Activated CD8-positive, alpha-beta T cell treated with anti-CD3 and anti-CD28 coated beads for 36 hours (primary cell): ENCODE measurements around the gene ATRAID. TPM values are rescaled to one million over a fixed set of nuclear protein-coding genes. Genes with fewer than 3 reads are reported as not detected.

Experiments used
- ATAC-seq: fragments of 200-7000 bp; cut with Tn5 transposase; one replicate; pipeline ENCODE4 v1.10.0; 2021; ENCODE audit warnings: mild to moderate bottlenecking, moderate library complexity
- CTCF ChIA-PET: fragments of 350-600 bp; sonication (Branson Sonifier 250); formaldehyde crosslinking; loops from one replicate; lab custom pipeline; 2021; ENCODE audit warnings: antibody characterized with exemption; lab: Charles Lee
- POLR2A ChIA-PET: fragments of 350-600 bp; sonication (Branson Sonifier 250); formaldehyde crosslinking; loops from one replicate; lab custom pipeline; 2021; ENCODE audit warnings: antibody characterized with exemption; lab: Charles Lee
- DNase-seq: peaks from one replicate; pipeline ENCODE4 v3.0.0-alpha.2; 2020
- H3K27ac Mint-ChIP-seq: one replicate; pipeline ENCODE4 v1.8.0; 2021; ENCODE audit warnings: mild to moderate bottlenecking, mixed read lengths
- H3K27me3 Mint-ChIP-seq: one replicate; pipeline ENCODE4 v1.8.0; 2021; ENCODE audit warnings: mixed read lengths
- H3K36me3 Mint-ChIP-seq: one replicate; pipeline ENCODE4 v1.8.0; 2021; ENCODE audit warnings: low read depth, mixed read lengths
- H3K4me1 Mint-ChIP-seq: one replicate; pipeline ENCODE4 v1.8.0; 2021; ENCODE audit warnings: low read depth, mixed read lengths
- H3K4me3 Mint-ChIP-seq: one replicate; pipeline ENCODE4 v1.8.0; 2021; ENCODE audit warnings: mild to moderate bottlenecking, moderate library complexity, mixed read lengths
- H3K9me3 Mint-ChIP-seq: one replicate; pipeline ENCODE4 v1.8.0; 2021; ENCODE audit warnings: mixed read lengths
- intact Hi-C: fragments of 100-400 bp; cut with micrococcal nuclease; formaldehyde crosslinking; loops from one replicate; pipeline ENCODE4 v1.10.0; 2022
- total RNA-seq, 2 experiments: library from RNA; stranded (reverse); gene quantifications; one replicate each; pipeline ENCODE4 v1.2.3, GENCODE V29; 2021
- TF ChIP-seq, protein P1 (sequence below): fragments of 200-600 bp; IDR thresholded peaks from one replicate; pipeline ENCODE4 v1.8.0; 2022; ENCODE audit warnings: antibody characterized with exemption, mild to moderate bottlenecking

The ATRAID gene
- total RNA-seq, 2 experiments from 2014 or later: 62.6 to 65.2 TPM

DNA sequence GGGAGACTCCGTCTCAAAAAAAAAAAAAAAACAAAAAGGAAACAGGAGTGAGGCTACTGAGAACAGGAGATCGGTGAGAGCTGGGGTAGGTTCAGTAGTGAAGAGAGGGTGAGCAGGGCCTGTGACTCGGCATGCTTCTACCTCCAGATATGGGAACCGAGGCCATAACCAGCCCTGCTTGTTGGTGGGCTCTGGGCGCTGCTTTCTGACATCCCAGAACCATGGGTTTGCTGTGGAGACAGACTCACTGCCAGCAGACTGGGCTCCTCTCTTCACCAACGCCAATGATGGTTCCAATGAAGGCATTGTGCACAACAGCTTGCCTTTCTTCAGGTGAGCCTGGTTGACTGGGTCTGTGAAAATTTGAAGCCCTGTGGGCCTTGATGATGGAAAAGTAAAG, 11.6 kb downstream of the ATRAID start:
- peaks cover 21% of the 10 kb centered on the region for H3K4me1 Mint-ChIP-seq
- ATAC-seq: no peak
- ChIA-PET CTCF (no interaction called here), POLR2A (interaction anchor here (0.6 to 1.1 kb wide), 4 partner anchors 10 to 19 kb away, joined by 3 read pairs; no protein-coding TSS in a partner anchor)
- intact Hi-C loops: no loop called here
- H3K9me3 Mint-ChIP-seq: no peaks in the 10 kb centered on the region
- no peaks in the 10 kb centered on the region for H3K27me3 Mint-ChIP-seq
- no peak overlapping the region for H3K4me3 Mint-ChIP-seq
- no peak overlapping the region for H3K27ac Mint-ChIP-seq
- DNase-seq: no peak
- TF ChIP-seq, protein P1, sequence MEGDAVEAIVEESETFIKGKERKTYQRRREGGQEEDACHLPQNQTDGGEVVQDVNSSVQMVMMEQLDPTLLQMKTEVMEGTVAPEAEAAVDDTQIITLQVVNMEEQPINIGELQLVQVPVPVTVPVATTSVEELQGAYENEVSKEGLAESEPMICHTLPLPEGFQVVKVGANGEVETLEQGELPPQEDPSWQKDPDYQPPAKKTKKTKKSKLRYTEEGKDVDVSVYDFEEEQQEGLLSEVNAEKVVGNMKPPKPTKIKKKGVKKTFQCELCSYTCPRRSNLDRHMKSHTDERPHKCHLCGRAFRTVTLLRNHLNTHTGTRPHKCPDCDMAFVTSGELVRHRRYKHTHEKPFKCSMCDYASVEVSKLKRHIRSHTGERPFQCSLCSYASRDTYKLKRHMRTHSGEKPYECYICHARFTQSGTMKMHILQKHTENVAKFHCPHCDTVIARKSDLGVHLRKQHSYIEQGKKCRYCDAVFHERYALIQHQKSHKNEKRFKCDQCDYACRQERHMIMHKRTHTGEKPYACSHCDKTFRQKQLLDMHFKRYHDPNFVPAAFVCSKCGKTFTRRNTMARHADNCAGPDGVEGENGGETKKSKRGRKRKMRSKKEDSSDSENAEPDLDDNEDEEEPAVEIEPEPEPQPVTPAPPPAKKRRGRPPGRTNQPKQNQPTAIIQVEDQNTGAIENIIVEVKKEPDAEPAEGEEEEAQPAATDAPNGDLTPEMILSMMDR: no peak
- H3K36me3 Mint-ChIP-seq: peaks cover 78% of the 10 kb centered on the region

DNA sequence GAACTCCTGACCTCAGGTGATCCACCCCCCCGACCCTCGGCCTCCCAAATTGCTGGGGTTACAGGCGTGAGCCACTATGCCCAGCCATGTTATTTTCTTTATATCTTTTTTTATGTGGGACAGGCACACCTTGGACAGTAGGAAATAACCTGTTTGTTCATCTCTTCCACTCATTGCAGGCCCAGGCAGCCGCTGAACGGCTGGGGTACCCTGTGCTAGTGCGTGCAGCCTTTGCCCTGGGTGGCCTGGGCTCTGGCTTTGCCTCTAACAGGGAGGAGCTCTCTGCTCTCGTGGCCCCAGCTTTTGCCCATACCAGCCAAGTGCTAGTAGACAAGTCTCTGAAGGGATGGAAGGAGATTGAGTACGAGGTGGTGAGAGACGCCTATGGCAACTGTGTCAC, 13.7 kb downstream of the ATRAID start:
- ATAC-seq (no peak), DNase-seq (no peak)
- no peak overlapping the region for H3K27ac Mint-ChIP-seq
- CTCF ChIA-PET: interaction anchor here (0.7 to 1.5 kb wide), 3 partner anchors 25 to 78 kb away, joined by 3 to 5 read pairs (median 3); no protein-coding TSS in a partner anchor
- intact Hi-C loops: no loop called here
- no peak overlapping the region for H3K4me3 Mint-ChIP-seq
- POLR2A ChIA-PET: interaction anchor here (1.3 kb wide), 1 partner anchor 8 kb away, joined by 3 read pairs; the partner anchor contains the start of gene CAD
- no peaks in the 10 kb centered on the region for H3K27me3 Mint-ChIP-seq
- H3K4me1 Mint-ChIP-seq: peaks cover 6% of the 10 kb centered on the region
- H3K9me3 Mint-ChIP-seq: no peaks in the 10 kb centered on the region
- H3K36me3 Mint-ChIP-seq: peaks cover 66% of the 10 kb centered on the region
- TF ChIP-seq, protein P1: no peak

DNA sequence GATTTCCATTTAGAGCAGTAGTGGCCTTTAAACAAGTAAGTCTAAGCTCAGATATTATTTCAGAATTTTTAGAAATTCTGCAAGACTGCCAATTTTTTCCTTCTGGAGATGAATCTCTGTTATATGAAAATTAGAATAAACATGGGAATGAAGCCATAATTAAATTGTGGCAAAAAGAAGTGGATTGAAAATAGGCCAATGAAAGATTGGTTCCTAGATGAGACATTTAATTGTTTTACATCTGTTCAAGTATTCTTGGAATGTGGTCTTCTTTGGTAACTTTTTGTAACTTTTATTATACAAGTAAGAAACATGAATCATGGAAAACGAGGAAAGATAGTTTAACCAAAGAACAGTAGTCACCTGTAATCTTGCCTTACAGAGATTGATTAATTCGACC, 15.7 kb downstream of the ATRAID start:
- Mint-ChIP-seq H3K36me3 (peaks cover 64% of the 10 kb centered on the region), H3K27ac (no peak overlapping the region)

DNA sequence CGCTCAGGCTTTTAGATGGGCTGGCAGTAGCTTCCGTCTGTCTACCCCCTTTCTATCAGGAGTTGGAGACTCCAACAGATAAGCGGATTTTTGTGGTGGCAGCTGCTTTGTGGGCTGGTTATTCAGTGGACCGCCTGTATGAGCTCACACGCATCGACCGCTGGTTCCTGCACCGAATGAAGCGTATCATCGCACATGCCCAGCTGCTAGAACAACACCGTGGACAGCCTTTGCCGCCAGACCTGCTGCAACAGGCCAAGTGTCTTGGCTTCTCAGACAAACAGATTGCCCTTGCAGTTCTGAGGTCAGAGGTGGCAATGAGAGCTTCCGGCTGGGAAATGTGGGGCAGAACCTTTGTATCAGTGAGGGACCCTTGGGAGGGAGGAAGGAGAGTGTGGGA, 20.1 kb downstream of the ATRAID start:
- Mint-ChIP-seq H3K9me3 (no peaks in the 10 kb centered on the region), H3K27ac (no peak overlapping the region), H3K4me1 (no peaks in the 10 kb centered on the region), H3K27me3 (no peaks in the 10 kb centered on the region), H3K36me3 (peaks cover 59% of the 10 kb centered on the region), H3K4me3 (no peak overlapping the region)
- TF ChIP-seq, protein P1: no peak
- intact Hi-C loops: no loop called here
- CTCF ChIA-PET: interaction anchor here (0.7 to 1.8 kb wide), 4 partner anchors 10 to 71 kb away, joined by 3 to 5 read pairs (median 4); no protein-coding TSS in a partner anchor
- POLR2A ChIA-PET: interaction anchor here (0.9 to 1.4 kb wide), 3 partner anchors 9 to 20 kb away, joined by 4 to 5 read pairs (median 4); partner anchors contain the start of genes ATRAID and SLC5A6
- DNase-seq (no peak), ATAC-seq (no peak)

More for the DNA sequence above, 15.7 kb downstream of the ATRAID start:
- ATAC-seq (no peak), DNase-seq (no peak)
- ChIA-PET POLR2A (no interaction called here), CTCF (interaction anchor here (1.0 kb wide), 1 partner anchor 8 kb away, joined by 3 read pairs; no protein-coding TSS in a partner anchor)
- H3K4me1 Mint-ChIP-seq: no peaks in the 10 kb centered on the region
- intact Hi-C loops: no loop called here
- no peak overlapping the region for H3K4me3 Mint-ChIP-seq
- TF ChIP-seq, protein P1: no peak
- no peaks in the 10 kb centered on the region for H3K9me3 Mint-ChIP-seq
- no peaks in the 10 kb centered on the region for H3K27me3 Mint-ChIP-seq

DNA sequence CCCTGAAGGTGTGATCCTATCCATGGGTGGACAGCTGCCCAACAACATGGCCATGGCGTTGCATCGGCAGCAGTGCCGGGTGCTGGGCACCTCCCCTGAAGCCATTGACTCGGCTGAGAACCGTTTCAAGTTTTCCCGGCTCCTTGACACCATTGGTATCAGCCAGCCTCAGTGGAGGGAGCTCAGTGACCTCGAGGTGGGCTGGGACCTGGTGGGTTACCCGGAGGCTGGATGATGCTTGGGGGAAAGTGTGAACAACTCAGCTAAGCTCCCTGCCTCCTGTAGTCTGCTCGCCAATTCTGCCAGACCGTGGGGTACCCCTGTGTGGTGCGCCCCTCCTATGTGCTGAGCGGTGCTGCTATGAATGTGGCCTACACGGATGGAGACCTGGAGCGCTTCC, 21.5 kb downstream of the ATRAID start:
- no peak for DNase-seq

More for the DNA sequence above, 21.5 kb downstream of the ATRAID start:
- Mint-ChIP-seq H3K27me3 (no peaks in the 10 kb centered on the region), H3K9me3 (no peaks in the 10 kb centered on the region), H3K36me3 (peaks cover 57% of the 10 kb centered on the region), H3K27ac (no peak overlapping the region), H3K4me3 (no peak overlapping the region), H3K4me1 (no peaks in the 10 kb centered on the region)
- intact Hi-C loops: no loop called here
- ATAC-seq: no peak
- TF ChIP-seq, protein P1: no peak
- POLR2A ChIA-PET: interaction anchor here (0.6 to 4.5 kb wide), 4 partner anchors 9 to 15 kb away, joined by 3 to 18 read pairs (median 4); no protein-coding TSS in a partner anchor
- CTCF ChIA-PET: interaction anchor here (1.6 kb wide), 1 partner anchor 70 kb away, joined by 4 read pairs; no protein-coding TSS in a partner anchor
